ENCODE results near the gene BEST2.

BEST2 gene

DNA sequence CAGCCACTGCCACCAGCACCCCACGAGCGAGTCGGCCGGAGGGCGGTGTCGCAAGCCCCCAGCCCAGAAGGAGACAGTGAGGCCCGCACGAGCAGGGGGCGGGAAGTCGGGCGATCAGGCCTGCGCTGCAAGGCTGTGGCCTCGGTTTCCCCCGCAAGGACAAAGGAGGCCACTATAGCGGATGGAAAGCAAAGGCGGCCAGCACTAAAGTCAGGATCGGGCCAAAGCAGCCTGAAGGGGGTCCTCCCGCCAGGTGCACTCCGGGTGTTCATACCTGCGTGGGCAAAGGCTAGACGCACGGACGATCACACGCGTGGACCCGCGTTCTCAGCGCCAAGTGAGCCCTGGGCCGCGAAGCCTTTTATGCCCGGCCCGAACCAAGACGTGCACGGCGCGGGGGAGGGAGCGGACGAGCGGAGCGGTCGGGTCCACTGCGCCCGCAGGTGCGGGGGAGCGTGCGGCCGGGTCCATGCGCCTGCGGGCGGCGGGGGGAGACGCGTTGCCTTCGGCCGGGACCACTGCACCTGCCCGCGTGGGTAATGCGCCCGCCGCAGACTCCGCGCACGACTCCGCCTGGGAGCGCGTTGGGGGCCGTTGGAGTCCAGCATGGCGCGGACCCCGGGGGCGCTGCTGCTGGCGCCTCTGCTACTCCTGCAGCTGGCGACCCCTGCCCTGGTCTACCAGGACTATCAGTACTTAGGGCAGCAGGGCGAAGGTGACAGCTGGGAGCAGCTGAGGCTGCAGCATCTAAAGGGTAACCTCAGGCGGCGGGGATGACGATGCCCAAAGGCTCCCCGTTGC is 50.1 kb downstream of the BEST2 start, which contains the start of the genes PRDX2 and THSD8:
TSS of gene PRDX2 (minus strand) at position 335 of the 801 bp plus-strand sequence. CDS start 539 bp downstream, outside the sequence.
TSS of gene THSD8 (plus strand) at position 604 of the 801 bp plus-strand sequence. CDS start at position 607, 3 bp downstream.
- DNase-seq (ENCODE audit: low spot score): peak; percentile 94

GRCh38 chr19:12802267-12803106 is 50.9 kb downstream of the BEST2 start:
- no peak for DNase-seq (ENCODE audit: low spot score)

- peak; percentile 10 for DNase-seq (ENCODE audit: low spot score)
Observed at GRCh38 chr19:12804051-12804450, 52.5 kb downstream of the BEST2 start.

DNA sequence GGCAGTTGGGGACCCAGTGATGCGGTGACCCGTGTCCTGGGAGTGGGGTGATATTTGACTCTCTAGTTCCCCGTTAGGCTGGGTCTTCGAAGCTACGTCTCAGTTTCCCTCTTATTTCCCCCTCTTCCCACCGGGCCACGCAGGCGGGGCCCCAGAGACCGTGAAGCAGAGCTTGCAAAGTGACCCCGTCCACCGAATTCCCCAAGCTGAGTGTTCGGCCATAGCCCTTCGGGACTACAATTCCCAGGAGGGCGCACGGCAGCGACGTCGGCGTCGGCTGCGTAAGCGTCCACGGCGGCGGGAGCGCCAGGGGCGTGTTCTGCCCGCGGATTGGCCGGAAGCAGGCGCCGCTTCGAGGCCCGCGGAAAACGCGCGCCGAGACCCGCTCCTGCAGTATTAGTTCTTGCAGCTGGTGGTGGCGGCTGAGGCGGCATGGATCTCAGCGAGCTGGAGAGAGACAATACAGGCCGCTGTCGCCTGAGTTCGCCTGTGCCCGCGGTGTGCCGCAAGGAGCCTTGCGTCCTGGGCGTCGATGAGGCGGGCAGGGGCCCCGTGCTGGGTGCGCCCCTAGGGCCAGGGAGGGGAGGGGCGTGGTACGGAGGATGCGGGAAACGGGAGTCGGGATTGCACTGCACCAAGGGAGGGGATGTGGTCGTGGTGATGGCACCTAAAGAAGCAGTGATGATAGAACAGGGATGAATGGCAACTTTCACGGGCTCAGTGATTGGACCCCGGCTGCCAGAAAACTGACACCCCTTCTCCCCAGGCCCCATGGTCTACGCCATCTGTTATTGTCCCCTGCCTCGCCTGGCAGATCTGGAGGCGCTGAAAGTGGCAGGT is 54.9 kb downstream of the BEST2 start, which contains the start of gene RNASEH2A:
TSS of gene RNASEH2A (plus strand) at position 343 of the 840 bp plus-strand sequence. CDS start at position 433, 90 bp downstream.
- peak; percentile 98 for DNase-seq (ENCODE audit: low spot score)

Measured in D341Med (cell line).